Caco-2 (cell line): ENCODE measurements around the gene GSS. TPM values are rescaled to one million over a fixed set of nuclear protein-coding genes. Genes with fewer than 3 reads are reported as not detected.

Source experiments
- BruUV-seq: library from RNA; stranded (reverse); fragments of 400-500 nt; replicated peaks from 2 replicates; lab custom pipeline; 2021; lab: Mats Ljungman, UMichigan
- CTCF ChIA-PET: fragments of 300-600 bp; sonication (Branson Sonifier 250); formaldehyde crosslinking; loops from one replicate; lab custom pipeline; 2022; ENCODE audit warnings: antibody characterized with exemption; lab: Charles Lee
- POLR2A ChIA-PET: fragments of 300-600 bp; sonication (Branson Sonifier 250); formaldehyde crosslinking; loops from one replicate; lab custom pipeline; 2022; ENCODE audit warnings: antibody characterized with exemption; lab: Charles Lee
- DNase-seq, 2 experiments: peaks; one replicate each; pipeline versions ENCODE4 v3.0.0 to v3.0.0-alpha.2; 2020 to 2022
- H3K27me3 ChIP-seq: replicated peaks from 2 replicates; pipeline ENCODE4 v1.6.0; 2011; ENCODE audit warnings: low read length; ENCODE audit not compliant: control insufficient read depth, insufficient read depth
- H3K36me3 ChIP-seq: 2 replicates; pipeline ENCODE4 v1.5.1; 2011; ENCODE audit warnings: low read length; ENCODE audit not compliant: control insufficient read depth, insufficient read depth
- H3K4me1 ChIP-seq: fragments of 250-450 bp; sonication (Bioruptor Pico); 2 replicates; pipeline ENCODE4 v1.5.1; 2020; ENCODE audit warnings: mild to moderate bottlenecking
- H3K4me3 ChIP-seq: 2 replicates; pipeline ENCODE4 v1.5.1; 2011; ENCODE audit warnings: low read depth, mild to moderate bottlenecking, control low read depth, low read length
- H3K9me3 ChIP-seq: fragments of 250-450 bp; sonication (Bioruptor Pico); 2 replicates; pipeline ENCODE4 v1.5.1; 2020; ENCODE audit warnings: mild to moderate bottlenecking, moderate library complexity
- H3K27ac Mint-ChIP-seq: one replicate; pipeline ENCODE4 v1.8.0; 2022; ENCODE audit warnings: mixed read lengths; ENCODE audit not compliant: unreplicated experiment
- H3K27me3 Mint-ChIP-seq: one replicate; pipeline ENCODE4 v1.8.0; 2022; ENCODE audit warnings: mixed read lengths; ENCODE audit not compliant: insufficient read depth, unreplicated experiment
- H3K36me3 Mint-ChIP-seq: one replicate; pipeline ENCODE4 v1.8.0; 2022; ENCODE audit warnings: mild to moderate bottlenecking, mixed read lengths; ENCODE audit not compliant: insufficient read depth, unreplicated experiment
- H3K4me1 Mint-ChIP-seq: one replicate; pipeline ENCODE4 v1.8.0; 2022; ENCODE audit warnings: low read depth, mixed read lengths; ENCODE audit not compliant: unreplicated experiment
- H3K4me3 Mint-ChIP-seq: one replicate; pipeline ENCODE4 v1.8.0; 2022; ENCODE audit warnings: mild to moderate bottlenecking, moderate library complexity, mixed read lengths; ENCODE audit not compliant: unreplicated experiment
- H3K9me3 Mint-ChIP-seq: one replicate; pipeline ENCODE4 v1.8.0; 2022; ENCODE audit warnings: mixed read lengths; ENCODE audit not compliant: unreplicated experiment
- intact Hi-C: fragments of 100-400 bp; cut with micrococcal nuclease; formaldehyde crosslinking; loops from one replicate; pipeline ENCODE4 v1.10.0; 2022; ENCODE audit not compliant: unreplicated experiment
- total RNA-seq: library from RNA; stranded (reverse); gene quantifications from 2 replicates; pipeline ENCODE4 v1.2.3, GENCODE V29; 2022
- TF ChIP-seq, protein P1 (sequence below), 2 experiments: fragments of 200-600 bp in 1 of 2; IDR thresholded peaks; 1 replicate in 1 of 2; 2 replicates in 1 of 2; pipeline versions ENCODE4 v1.5.1 to v1.8.0; 2011 to 2022; ENCODE audit warnings: antibody characterized with exemption in 1 of 2, control low read depth in 1 of 2, inconsistent platforms in 1 of 2, low read depth in 1 of 2, low read length in 1 of 2, mild to moderate bottlenecking in 1 of 2, moderate library complexity in 1 of 2; ENCODE audit not compliant: insufficient read depth in 1 of 2, severe bottlenecking in 1 of 2, unreplicated experiment in 1 of 2

GSS gene
- total RNA-seq, 1 experiment from 2014 or later: 138 TPM

DNA sequence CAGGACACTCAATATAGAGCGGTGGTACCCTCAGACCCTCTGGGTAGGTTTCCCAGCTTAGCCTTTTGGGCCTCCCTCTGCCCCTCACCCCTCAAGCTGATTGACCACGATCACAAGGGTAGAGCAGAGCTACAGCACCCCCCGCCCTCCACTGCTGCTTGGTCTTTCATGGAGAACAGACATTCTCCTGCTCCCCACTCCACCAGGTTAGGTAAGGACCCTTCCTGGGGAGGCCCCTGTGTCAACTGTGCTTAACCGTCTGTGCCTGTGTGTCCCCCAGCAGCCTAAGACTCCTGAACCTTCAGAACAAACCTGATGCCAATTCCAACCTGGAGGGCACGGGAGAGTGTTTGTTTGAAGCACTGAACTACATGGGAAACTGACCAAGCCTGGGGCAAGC, 11.8 kb upstream of the GSS start:
- CTCF ChIA-PET: interaction anchor here (0.6 to 2.2 kb wide), 3 partner anchors 11 to 132 kb away, joined by 6 to 10 read pairs (median 8); partner anchors contain the start of genes GSS and MYH7B
- Mint-ChIP-seq H3K27ac (no peak overlapping the region), H3K27me3 (no peaks in the 10 kb centered on the region), H3K4me3 (no peak overlapping the region), H3K4me1 (no peaks in the 10 kb centered on the region), H3K36me3 (no peaks in the 10 kb centered on the region), H3K9me3 (no peaks in the 10 kb centered on the region)
- Histone ChIP-seq H3K27me3 (no peaks in the 10 kb centered on the region), H3K36me3 (no peaks in the 10 kb centered on the region), H3K4me3 (no peak overlapping the region), H3K4me1 (no peaks in the 10 kb centered on the region), H3K9me3 (no peaks in the 10 kb centered on the region)
- no peak for DNase-seq
- intact Hi-C loops: no loop called here
- BruUV-seq: no TSS peak
- POLR2A ChIA-PET: interaction anchor here (1.3 kb wide), 1 partner anchor 12 kb away, joined by 3 read pairs; the partner anchor contains the start of genes GSS and MYH7B
- TF ChIP-seq, protein P1, sequence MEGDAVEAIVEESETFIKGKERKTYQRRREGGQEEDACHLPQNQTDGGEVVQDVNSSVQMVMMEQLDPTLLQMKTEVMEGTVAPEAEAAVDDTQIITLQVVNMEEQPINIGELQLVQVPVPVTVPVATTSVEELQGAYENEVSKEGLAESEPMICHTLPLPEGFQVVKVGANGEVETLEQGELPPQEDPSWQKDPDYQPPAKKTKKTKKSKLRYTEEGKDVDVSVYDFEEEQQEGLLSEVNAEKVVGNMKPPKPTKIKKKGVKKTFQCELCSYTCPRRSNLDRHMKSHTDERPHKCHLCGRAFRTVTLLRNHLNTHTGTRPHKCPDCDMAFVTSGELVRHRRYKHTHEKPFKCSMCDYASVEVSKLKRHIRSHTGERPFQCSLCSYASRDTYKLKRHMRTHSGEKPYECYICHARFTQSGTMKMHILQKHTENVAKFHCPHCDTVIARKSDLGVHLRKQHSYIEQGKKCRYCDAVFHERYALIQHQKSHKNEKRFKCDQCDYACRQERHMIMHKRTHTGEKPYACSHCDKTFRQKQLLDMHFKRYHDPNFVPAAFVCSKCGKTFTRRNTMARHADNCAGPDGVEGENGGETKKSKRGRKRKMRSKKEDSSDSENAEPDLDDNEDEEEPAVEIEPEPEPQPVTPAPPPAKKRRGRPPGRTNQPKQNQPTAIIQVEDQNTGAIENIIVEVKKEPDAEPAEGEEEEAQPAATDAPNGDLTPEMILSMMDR (IDR thresholded peaks at IDR 0.05; ENCODE audit: insufficient read depth in 1 of 2, low read depth in 1 of 2, low read length in 1 of 2, severe bottlenecking in 1 of 2, unreplicated experiment in 1 of 2): no peak

DNA sequence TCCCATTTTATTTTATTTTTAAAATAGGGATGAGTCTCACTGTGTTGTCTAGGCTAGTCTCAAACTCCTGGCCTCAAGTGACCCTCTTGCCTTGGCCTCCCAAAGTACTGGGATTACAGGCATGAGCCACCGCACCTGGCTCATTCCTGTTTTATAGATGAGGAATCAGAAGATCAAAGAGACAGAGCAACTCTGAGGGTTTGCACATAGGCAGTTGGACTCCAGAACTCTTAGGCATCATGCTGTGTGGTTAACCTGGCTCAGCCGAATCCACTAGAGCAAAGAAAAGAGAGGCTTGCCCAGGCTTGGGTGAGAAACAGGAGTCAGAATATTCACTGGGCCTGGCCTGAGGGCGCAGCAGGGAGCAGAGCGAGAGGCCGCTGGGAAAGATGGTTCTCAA, 9.4 kb upstream of the GSS start:
- BruUV-seq: no TSS peak
- intact Hi-C loops: no loop called here
- no peaks in the 10 kb centered on the region for H3K4me1 Mint-ChIP-seq
- H3K4me1 ChIP-seq: no peaks in the 10 kb centered on the region
- H3K36me3 Mint-ChIP-seq: no peaks in the 10 kb centered on the region
- ChIA-PET CTCF (no interaction called here), POLR2A (no interaction called here)
- no peak overlapping the region for H3K4me3 ChIP-seq
- no peaks in the 10 kb centered on the region for H3K9me3 ChIP-seq
- no peaks in the 10 kb centered on the region for H3K27me3 Mint-ChIP-seq
- no peaks in the 10 kb centered on the region for H3K36me3 ChIP-seq
- H3K27ac Mint-ChIP-seq: no peak overlapping the region
- TF ChIP-seq, protein P1 (IDR thresholded peaks at IDR 0.05; ENCODE audit: insufficient read depth in 1 of 2, low read depth in 1 of 2, low read length in 1 of 2, severe bottlenecking in 1 of 2, unreplicated experiment in 1 of 2): no peak
- no peak overlapping the region for H3K4me3 Mint-ChIP-seq
- no peaks in the 10 kb centered on the region for H3K9me3 Mint-ChIP-seq
- H3K27me3 ChIP-seq: no peaks in the 10 kb centered on the region
- no peak for DNase-seq

DNA sequence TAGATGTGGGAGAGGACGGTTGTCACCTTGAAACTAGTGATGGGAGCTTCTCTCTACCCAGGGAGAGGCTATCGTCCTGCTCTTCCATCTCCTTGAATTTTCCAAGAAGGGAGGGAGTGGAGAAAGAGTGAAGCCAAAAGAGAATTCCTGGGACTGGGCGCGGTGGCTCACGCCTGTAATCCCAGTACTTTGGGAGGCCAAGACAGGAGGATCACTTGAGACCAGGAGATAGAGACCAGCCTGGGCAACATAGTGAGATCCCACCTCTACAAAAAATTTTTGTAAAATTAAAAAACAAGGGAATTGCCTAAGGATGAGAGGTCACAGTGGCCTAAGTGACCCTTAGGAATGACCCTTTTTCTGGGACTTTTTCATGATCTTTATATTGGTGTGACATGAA, 8.9 kb upstream of the GSS start:
- Histone ChIP-seq H3K9me3 (no peaks in the 10 kb centered on the region), H3K27me3 (no peaks in the 10 kb centered on the region), H3K36me3 (no peaks in the 10 kb centered on the region), H3K4me3 (no peak overlapping the region), H3K4me1 (no peaks in the 10 kb centered on the region)
- BruUV-seq: no TSS peak
- CTCF ChIA-PET: interaction anchor here (0.7 kb wide), 1 partner anchor 9 kb away, joined by 3 read pairs; the partner anchor contains the start of genes GSS and MYH7B
- POLR2A ChIA-PET: no interaction called here
- Mint-ChIP-seq H3K9me3 (no peaks in the 10 kb centered on the region), H3K4me3 (no peak overlapping the region), H3K36me3 (no peaks in the 10 kb centered on the region), H3K27ac (no peak overlapping the region), H3K27me3 (no peaks in the 10 kb centered on the region), H3K4me1 (no peaks in the 10 kb centered on the region)
- TF ChIP-seq, protein P1 (IDR thresholded peaks at IDR 0.05; ENCODE audit: insufficient read depth in 1 of 2, low read depth in 1 of 2, low read length in 1 of 2, severe bottlenecking in 1 of 2, unreplicated experiment in 1 of 2): no peak
- DNase-seq: no peak
- intact Hi-C loops: no loop called here
